Breast epithelium (tissue), 4 donors: ENCODE measurements around the gene SLC44A2. TPM values are rescaled to one million over a fixed set of nuclear protein-coding genes. Genes with fewer than 3 reads are reported as not detected.
"Not testable (repeated sequence)": the region's sequence is repeated elsewhere in the genome, so short reads cannot be mapped to it uniquely, and the experiment has no call there.

Experiments used
- DNase-seq, 2 donors: peaks; one replicate each; pipeline ENCODE4 v3.0.0-alpha.2; 2019; ENCODE audit warnings: low spot score in 2 of 2
- H3K27ac ChIP-seq, 2 donors: fragments of 200-600 bp; sonication (generic) in 1 of 2; one replicate each; pipeline ENCODE4 v1.5.1; 2016 to 2019; ENCODE audit warnings: mild to moderate bottlenecking in 1 of 2
- H3K27me3 ChIP-seq, 2 donors: fragments of 200-600 bp; sonication (generic) in 1 of 2; one replicate each; pipeline versions ENCODE4 v1.5.1 to v1.6.0; 2017 to 2019; ENCODE audit warnings: control low read depth in 1 of 2, mild to moderate bottlenecking in 1 of 2
- H3K36me3 ChIP-seq: fragments of 200-600 bp; one replicate; pipeline ENCODE4 v1.5.1; 2019
- H3K4me1 ChIP-seq, 2 donors: fragments of 200-600 bp; sonication (generic); one replicate each; pipeline ENCODE4 v1.5.1; 2016 to 2019; ENCODE audit warnings: control low read depth in 1 of 2
- H3K4me3 ChIP-seq, 3 donors: fragments of 200-600 bp; sonication (generic); 1 replicate in 2 of 3; 2 replicates in 1 of 3; pipeline ENCODE4 v1.5.1; 2016 to 2019; ENCODE audit warnings: mild to moderate bottlenecking in 3 of 3, moderate library complexity in 2 of 3
- H3K9me3 ChIP-seq, 2 donors: fragments of 200-600 bp; sonication (generic) in 1 of 2; one replicate each; pipeline ENCODE4 v1.5.1; 2016 to 2019; ENCODE audit warnings: control low read depth in 1 of 2
- CTCF ChIP-seq, 3 donors: fragments of 450-650 bp; IDR thresholded peaks; one replicate each; pipeline ENCODE4 v1.5.1; 2016 to 2017; ENCODE audit warnings: antibody characterized with exemption in 3 of 3, mild to moderate bottlenecking in 3 of 3, moderate library complexity in 3 of 3
- POLR2A ChIP-seq: fragments of 450-650 bp; IDR thresholded peaks from one replicate; pipeline ENCODE4 v1.6.1; 2016; ENCODE audit warnings: antibody characterized with exemption, mild to moderate bottlenecking, moderate library complexity
- POLR2AphosphoS5 ChIP-seq, 3 donors: sonication (generic); formaldehyde crosslinking; IDR thresholded peaks; one replicate each; pipeline ENCODE4 v1.6.1; 2017; ENCODE audit warnings: antibody characterized with exemption in 3 of 3
- intact Hi-C: fragments of 100-400 bp; cut with DNase I; formaldehyde crosslinking; loops from one replicate; pipeline ENCODE4 v1.15.1; 2023; ENCODE audit warnings: low total_unique reads
- total RNA-seq, 3 donors: library from RNA; depleted of rRNA; stranded (reverse); fragments of >200 nt; gene quantifications; one replicate each; pipeline ENCODE4 v1.1.0, GENCODE V29; 2016

Gene SLC44A2
- total RNA-seq, 3 donors from 2014 or later: 63.0 to 92.5 (median 67.5) TPM

GRCh38 chr19:10654610-10655456 lies 29.5 kb downstream of the SLC44A2 start:
- intact Hi-C loops: loop anchor here (5.0 kb wide), 1 partner anchor 73 kb away; no protein-coding TSS in a partner anchor
- peak in 1 of 2 donors; percentile 50 for DNase-seq

GRCh38 chr19:10655457-10656312 lies 30.3 kb downstream of the SLC44A2 start:
- Histone ChIP-seq H3K27me3 (no peaks in the 10 kb centered on the region), H3K4me1 (peaks cover 0 to 25% of the 10 kb centered on the region in 2 donors), H3K9me3 (no peaks in the 10 kb centered on the region), H3K4me3 (peak overlapping the region; percentile 96 to 100 (median 98)), H3K27ac (peak overlapping the region; percentile 68 to 99), H3K36me3 (no peaks in the 10 kb centered on the region)
- no peak for TF ChIP-seq POLR2AphosphoS5 (IDR thresholded peaks at IDR 0.05)
- DNase-seq: no peak
- intact Hi-C loops: no loop called here

More at GRCh38 chr19:10654610-10655456, 29.5 kb downstream of the SLC44A2 start:
- H3K27me3 ChIP-seq: no peaks in the 10 kb centered on the region
- peak overlapping the region; percentile 96 to 100 (median 98) for H3K4me3 ChIP-seq
- TF ChIP-seq POLR2A: no peak
- H3K4me1 ChIP-seq: peaks cover 0 to 17% of the 10 kb centered on the region in 2 donors
- H3K9me3 ChIP-seq: no peaks in the 10 kb centered on the region
- no peaks in the 10 kb centered on the region for H3K36me3 ChIP-seq
- peak overlapping the region; percentile 99 for H3K27ac ChIP-seq

- TF ChIP-seq POLR2AphosphoS5 (IDR thresholded peaks at IDR 0.05) (no peak), CTCF (IDR thresholded peaks at IDR 0.05) (no peak), POLR2A (no peak)
- intact Hi-C loops: no loop called here
Observed at GRCh38 chr19:10660346-10660745, 35.0 kb downstream of the SLC44A2 start.

GRCh38 chr19:10661946-10662345 lies 36.6 kb downstream of the SLC44A2 start:
- peak overlapping the region in 1 of 3 donors; percentile 9 for H3K4me3 ChIP-seq
- peaks cover 0 to 27% of the 10 kb centered on the region in 2 donors for H3K4me1 ChIP-seq
- no peak for DNase-seq

More at GRCh38 chr19:10660346-10660745, 35.0 kb downstream of the SLC44A2 start:
- Histone ChIP-seq H3K4me1 (peaks cover 0 to 38% of the 10 kb centered on the region in 2 donors), H3K27me3 (no peaks in the 10 kb centered on the region), H3K9me3 (no peaks in the 10 kb centered on the region), H3K27ac (no peak overlapping the region), H3K36me3 (no peaks in the 10 kb centered on the region), H3K4me3 (no peak overlapping the region)
- no peak for DNase-seq

GRCh38 chr19:10662384-10663251 lies 37.3 kb downstream of the SLC44A2 start:
- Histone ChIP-seq H3K4me3 (peak overlapping the region in 1 of 3 donors; percentile 9), H3K27ac (peak overlapping the region in 1 of 2 donors; percentile 9), H3K9me3 (no peaks in the 10 kb centered on the region), H3K36me3 (no peaks in the 10 kb centered on the region), H3K27me3 (no peaks in the 10 kb centered on the region), H3K4me1 (peaks cover 0 to 27% of the 10 kb centered on the region in 2 donors)
- intact Hi-C loops: no loop called here
- no peak for DNase-seq
- no peak for TF ChIP-seq POLR2AphosphoS5 (IDR thresholded peaks at IDR 0.05)
- TF ChIP-seq CTCF (IDR thresholded peaks at IDR 0.05): no peak
- TF ChIP-seq POLR2A: no peak

More at GRCh38 chr19:10661946-10662345, 36.6 kb downstream of the SLC44A2 start:
- H3K27me3 ChIP-seq: no peaks in the 10 kb centered on the region
- no peak for TF ChIP-seq POLR2AphosphoS5 (IDR thresholded peaks at IDR 0.05)
- TF ChIP-seq POLR2A: no peak
- TF ChIP-seq CTCF (IDR thresholded peaks at IDR 0.05): no peak
- intact Hi-C loops: no loop called here
- no peaks in the 10 kb centered on the region for H3K9me3 ChIP-seq
- H3K27ac ChIP-seq: peak overlapping the region in 1 of 2 donors; percentile 9
- H3K36me3 ChIP-seq: no peaks in the 10 kb centered on the region

GRCh38 chr19:10663252-10663563 lies 37.9 kb downstream of the SLC44A2 start:
- H3K4me1 ChIP-seq: peaks cover 0 to 27% of the 10 kb centered on the region in 2 donors
- intact Hi-C loops, H3K4me3 ChIP-seq, DNase-seq, H3K27ac ChIP-seq, H3K36me3 ChIP-seq, H3K27me3 ChIP-seq, H3K9me3 ChIP-seq: not testable (repeated sequence)
